Spleen (tissue), 11 donors: Measurements from ENCODE around the gene OSBPL1A. TPM values are rescaled to one million over a fixed set of nuclear protein-coding genes. Genes with fewer than 3 reads are reported as not detected.
"Not testable (repeated sequence)": the region's sequence is repeated elsewhere in the genome, so short reads cannot be mapped to it uniquely, and the experiment has no call there.

Experiments used
- DNase-seq: peaks from one replicate; pipeline ENCODE4 v3.0.0-alpha.2; 2020
- H3K27ac ChIP-seq, 8 donors: fragments of 200-600 bp; sonication (generic) in 7 of 8; 1 replicate in 4 of 8; 2 replicates in 4 of 8; pipeline versions ENCODE4 v1.5.0 to v1.8.0; 2016 to 2021; ENCODE audit warnings: inconsistent platforms in 4 of 8, mild to moderate bottlenecking in 4 of 8, moderate library complexity in 1 of 8
- H3K27me3 ChIP-seq, 7 donors: fragments of 200-600 bp; sonication (generic) in 6 of 7; replicated peaks in 1 of 7; 1 replicate in 4 of 7; 2 replicates in 3 of 7; pipeline versions ENCODE4 v1.5.0 to v1.8.0; 2016 to 2021; ENCODE audit warnings: inconsistent platforms in 3 of 7, mild to moderate bottlenecking in 1 of 7
- H3K36me3 ChIP-seq, 6 donors: fragments of 200-600 bp; sonication (generic) in 5 of 6; 1 replicate in 4 of 6; 2 replicates in 2 of 6; pipeline versions ENCODE4 v1.5.0 to v1.8.0; 2016 to 2021; ENCODE audit warnings: inconsistent platforms in 2 of 6
- H3K4me1 ChIP-seq, 6 donors: fragments of 200-600 bp; sonication (generic) in 5 of 6; 1 replicate in 3 of 6; 2 replicates in 3 of 6; pipeline versions ENCODE4 v1.5.0 to v1.8.0; 2016 to 2021; ENCODE audit warnings: inconsistent platforms in 3 of 6
- H3K4me3 ChIP-seq, 8 donors: fragments of 200-600 bp; sonication (generic) in 7 of 8; 1 replicate in 4 of 8; 2 replicates in 4 of 8; pipeline versions ENCODE4 v1.5.0 to v1.8.0; 2016 to 2021; ENCODE audit warnings: inconsistent platforms in 4 of 8, mild to moderate bottlenecking in 4 of 8, moderate library complexity in 2 of 8
- H3K9me3 ChIP-seq, 8 donors: fragments of 200-600 bp; sonication (generic) in 7 of 8; 1 replicate in 4 of 8; 2 replicates in 4 of 8; pipeline versions ENCODE4 v1.5.0 to v1.8.0; 2016 to 2021; ENCODE audit warnings: inconsistent platforms in 4 of 8
- CTCF ChIP-seq, 11 experiments: fragments of 200-600 bp in 7 of 11; fragments of 450-650 bp in 4 of 11; sonication (generic) in 4 of 11; IDR thresholded peaks in 8 of 11; conservative IDR thresholded peaks in 3 of 11; 1 replicate in 7 of 11; 2 replicates in 4 of 11; pipeline versions ENCODE4 v1.4.0 to v1.8.0; 2016 to 2021; ENCODE audit warnings: antibody characterized with exemption in 11 of 11, inconsistent platforms in 4 of 11, mild to moderate bottlenecking in 1 of 11
- POLR2A ChIP-seq, 3 donors: fragments of 450-650 bp; IDR thresholded peaks; one replicate each; pipeline ENCODE4 v1.5.1; 2017; ENCODE audit warnings: antibody characterized with exemption in 3 of 3, mild to moderate bottlenecking in 1 of 3
- POLR2AphosphoS5 ChIP-seq, 3 donors: sonication (generic); formaldehyde crosslinking; IDR thresholded peaks; one replicate each; pipeline ENCODE4 v1.5.1; 2017; ENCODE audit warnings: antibody characterized with exemption in 3 of 3
- WGBS, 5 donors: extraction: QIAGEN DNeasy Blood & Tissue Kit in 3 of 5; methylation state at CpG; one replicate each; pipeline versions ENCODE4 v1.1.5 to v1.1.7; 2013 to 2018; 5-methylcytosine and 5-hydroxymethylcytosine counted together
- intact Hi-C: fragments of 100-400 bp; cut with DNase I; formaldehyde crosslinking; loops from one replicate; pipeline ENCODE4 v1.15.0; 2023; ENCODE audit warnings: low total_unique reads
- polyA plus RNA-seq, 3 donors: library from polyadenylated mRNA; stranded (reverse); fragments of 200-250 nt; gene quantifications; one replicate each; pipeline ENCODE4 v1.2.1, GENCODE V29; 2013
- total RNA-seq, 7 donors: library from RNA; depleted of rRNA in 3 of 7; stranded (reverse); fragments of >200 nt in 3 of 7; fragmentation: NEBNext Ultra II Directional in 4 of 7; extraction: Animal tissue kit (Norgen Biotek cat#: 25700) in 4 of 7; gene quantifications; one replicate each; pipeline versions ENCODE4 v1.1.0 to v1.2.1, GENCODE V29; 2016 to 2021
- donor health status: healthy with polysubstance abuse.
- donor health status: DM: no; HTN: no; CAD: no; lungs with moderate emphysema.
- donor health status: DM: no; HTN: no; CAD: no.
- donor health status: Bipolar disorder and iron deficiency.
- donor health status: healthy.
- donor health status: DM: no; HTN: no; CAD: no.
- donor health status: DM: yes; HTN: yes; CAD: no.

The OSBPL1A gene
- total and polyA plus RNA-seq, 10 donors = 3.8 to 29.6 (median 22.1) TPM

DNA sequence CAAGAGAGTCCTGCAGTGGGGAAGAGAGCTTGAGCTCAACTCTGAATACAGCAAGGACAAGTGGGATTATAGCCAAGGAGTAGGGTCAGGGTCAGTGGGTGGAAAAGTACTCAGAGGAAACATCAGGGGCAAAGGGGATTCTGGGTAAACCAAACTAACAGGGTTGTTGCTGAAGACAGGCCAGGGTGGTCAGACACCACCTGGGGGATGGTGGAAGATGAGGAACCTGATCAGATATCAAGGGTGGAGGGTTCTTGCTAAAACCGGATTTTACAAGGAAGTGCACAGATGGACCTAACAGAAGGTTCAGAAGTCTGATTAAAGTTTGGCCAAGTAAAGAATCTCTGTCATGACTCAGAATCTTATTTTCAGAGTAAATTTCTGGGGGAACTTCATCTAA is 16.5 kb downstream of the OSBPL1A start:
- Histone ChIP-seq H3K27me3 (no peaks in the 10 kb centered on the region), H3K27ac (no peak overlapping the region), H3K9me3 (no peaks in the 10 kb centered on the region), H3K4me1 (peaks cover 0 to 9% (median 2%) of the 10 kb centered on the region in 6 donors), H3K4me3 (no peak overlapping the region), H3K36me3 (peaks cover 0 to 13% (median 5%) of the 10 kb centered on the region in 6 donors)
- DNase-seq = no peak
- no peak for TF ChIP-seq POLR2AphosphoS5 (IDR thresholded peaks at IDR 0.05)
- TF ChIP-seq CTCF (IDR thresholded peaks at IDR 0.05 in 8 of 11, conservative IDR thresholded peaks at IDR 0.05 in 3 of 11) = no peak
- TF ChIP-seq POLR2A (IDR thresholded peaks at IDR 0.05) = no peak
- intact Hi-C loops = no loop called here
- WGBS, 5 donors = 52 to 95% (median 58%) methylated on average over 1 of the region's 1 CpG

GRCh38 chr18:24380163-24380747 is 17.4 kb downstream of the OSBPL1A start:
- Histone ChIP-seq H3K27me3 (no peaks in the 10 kb centered on the region), H3K27ac (no peak overlapping the region), H3K9me3 (no peaks in the 10 kb centered on the region), H3K4me1 (peaks cover 0 to 9% (median 2%) of the 10 kb centered on the region in 6 donors), H3K4me3 (no peak overlapping the region), H3K36me3 (peaks cover 0 to 22% (median 5%) of the 10 kb centered on the region in 6 donors)
- WGBS, 5 donors = 87 to 95% (median 94%) methylated on average over 5 to 6 of the region's 6 CpGs
- DNase-seq = no peak
- TF ChIP-seq POLR2AphosphoS5 (IDR thresholded peaks at IDR 0.05) (no peak), POLR2A (IDR thresholded peaks at IDR 0.05) (no peak), CTCF (IDR thresholded peaks at IDR 0.05 in 8 of 11, conservative IDR thresholded peaks at IDR 0.05 in 3 of 11) (no peak)
- intact Hi-C loops = no loop called here

DNA sequence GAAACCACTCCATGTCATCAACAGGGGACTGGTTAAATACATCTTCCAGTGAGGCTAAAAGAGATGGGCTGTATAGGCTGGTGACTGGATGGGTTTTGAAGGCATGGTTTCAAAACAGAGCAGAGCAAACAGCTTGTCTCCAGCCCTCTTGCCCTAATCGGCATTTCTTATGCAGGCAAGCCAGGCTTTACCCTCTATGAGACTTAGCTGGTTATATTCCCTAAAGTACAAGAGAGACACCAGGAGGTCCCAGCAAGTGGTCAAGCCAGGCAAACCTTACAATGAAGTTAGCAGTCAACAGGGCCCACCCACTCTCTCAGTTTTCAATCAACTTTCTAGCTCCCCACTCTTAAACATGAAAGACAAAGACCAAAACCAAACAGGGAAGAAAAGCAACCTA is 19.0 kb downstream of the OSBPL1A start:
- Histone ChIP-seq H3K4me3 (no peak overlapping the region), H3K9me3 (no peaks in the 10 kb centered on the region), H3K36me3 (peaks cover 0 to 34% (median 5%) of the 10 kb centered on the region in 6 donors), H3K4me1 (peaks cover 0 to 9% (median 2%) of the 10 kb centered on the region in 6 donors), H3K27me3 (no peaks in the 10 kb centered on the region), H3K27ac (no peak overlapping the region)
- WGBS, 5 donors = 84 to 97% (median 92%) methylated on average over 1 of the region's 1 CpG
- intact Hi-C loops = no loop called here
- no peak for DNase-seq
- TF ChIP-seq CTCF (IDR thresholded peaks at IDR 0.05 in 8 of 11, conservative IDR thresholded peaks at IDR 0.05 in 3 of 11) = no peak
- TF ChIP-seq POLR2AphosphoS5 (IDR thresholded peaks at IDR 0.05) = no peak
- no peak for TF ChIP-seq POLR2A (IDR thresholded peaks at IDR 0.05)

GRCh38 chr18:24376531-24376930 is 21.1 kb downstream of the OSBPL1A start:
- DNase-seq, H3K4me3 ChIP-seq, H3K27me3 ChIP-seq, H3K27ac ChIP-seq, intact Hi-C loops, H3K9me3 ChIP-seq, H3K4me1 ChIP-seq: not testable (repeated sequence)
- 96 to 98% (median 97%) methylated on average over 18 to 23 of the region's 23 CpGs; no CpG with 5 or more reads in 1 of the 5 donors for WGBS, 5 donors
- H3K36me3 ChIP-seq = peaks cover 0 to 34% (median 5%) of the 10 kb centered on the region in 6 donors
